ENCODE data around the gene B4GALT2. TPM values are rescaled to one million over a fixed set of nuclear protein-coding genes. Genes with fewer than 3 reads are reported as not detected.
A peak's percentile ranks its signal among the peaks of the same experiment; 100 is the strongest.

B4GALT2 gene
- total RNA-seq, 1 experiment from 2014 or later, result 31.5 TPM

- POLR2A ChIA-PET, result no interaction called here
- Histone ChIP-seq H3K9me3 (no peaks in the 10 kb centered on the region), H3K4me1 (peaks cover 5% of the 10 kb centered on the region), H3K27me3 (replicated peaks; ENCODE audit: control insufficient read depth, insufficient read depth, low read length) (no peaks in the 10 kb centered on the region), H3K4me3 (ENCODE audit: low read depth, low read length) (no peak overlapping the region), H3K36me3 (ENCODE audit: control insufficient read depth, insufficient read depth, low read length) (no peaks in the 10 kb centered on the region)
- Mint-ChIP-seq H3K9me3 (ENCODE audit: unreplicated experiment) (no peaks in the 10 kb centered on the region), H3K27ac (ENCODE audit: unreplicated experiment) (no peak overlapping the region), H3K4me3 (ENCODE audit: unreplicated experiment) (no peak overlapping the region), H3K4me1 (ENCODE audit: low read depth, unreplicated experiment) (no peaks in the 10 kb centered on the region), H3K27me3 (ENCODE audit: insufficient read depth, unreplicated experiment) (no peaks in the 10 kb centered on the region), H3K36me3 (ENCODE audit: insufficient read depth, unreplicated experiment) (no peaks in the 10 kb centered on the region)
- CTCF ChIA-PET, result interaction anchor here (1.3 kb wide), 2 partner anchors 15 to 167 kb away, joined by 3 to 10 read pairs; no protein-coding TSS in a partner anchor
- BruUV-seq (replicated peaks), result no TSS peak
- intact Hi-C loops (cut with micrococcal nuclease; ENCODE audit: unreplicated experiment), result no loop called here
- DNase-seq, result no peak
- TF ChIP-seq, protein P1, sequence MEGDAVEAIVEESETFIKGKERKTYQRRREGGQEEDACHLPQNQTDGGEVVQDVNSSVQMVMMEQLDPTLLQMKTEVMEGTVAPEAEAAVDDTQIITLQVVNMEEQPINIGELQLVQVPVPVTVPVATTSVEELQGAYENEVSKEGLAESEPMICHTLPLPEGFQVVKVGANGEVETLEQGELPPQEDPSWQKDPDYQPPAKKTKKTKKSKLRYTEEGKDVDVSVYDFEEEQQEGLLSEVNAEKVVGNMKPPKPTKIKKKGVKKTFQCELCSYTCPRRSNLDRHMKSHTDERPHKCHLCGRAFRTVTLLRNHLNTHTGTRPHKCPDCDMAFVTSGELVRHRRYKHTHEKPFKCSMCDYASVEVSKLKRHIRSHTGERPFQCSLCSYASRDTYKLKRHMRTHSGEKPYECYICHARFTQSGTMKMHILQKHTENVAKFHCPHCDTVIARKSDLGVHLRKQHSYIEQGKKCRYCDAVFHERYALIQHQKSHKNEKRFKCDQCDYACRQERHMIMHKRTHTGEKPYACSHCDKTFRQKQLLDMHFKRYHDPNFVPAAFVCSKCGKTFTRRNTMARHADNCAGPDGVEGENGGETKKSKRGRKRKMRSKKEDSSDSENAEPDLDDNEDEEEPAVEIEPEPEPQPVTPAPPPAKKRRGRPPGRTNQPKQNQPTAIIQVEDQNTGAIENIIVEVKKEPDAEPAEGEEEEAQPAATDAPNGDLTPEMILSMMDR (IDR thresholded peaks at IDR 0.05; ENCODE audit: insufficient read depth in 1 of 2, low read depth in 1 of 2, low read length in 1 of 2, severe bottlenecking in 1 of 2, unreplicated experiment in 1 of 2), result no peak
These were observed 48.1 kb upstream of the B4GALT2 start for GRCh38 chr1:43930949-43931275.

GRCh38 chr1:43931711-43932660, 47.0 kb upstream of the B4GALT2 start:
- BruUV-seq (replicated peaks), result no TSS peak
- no peak overlapping the region for H3K4me3 Mint-ChIP-seq (ENCODE audit: unreplicated experiment)

GRCh38 chr1:43932786-43933385, 46.1 kb upstream of the B4GALT2 start:
- H3K4me1 Mint-ChIP-seq (ENCODE audit: low read depth, unreplicated experiment), result no peaks in the 10 kb centered on the region
- H3K36me3 ChIP-seq (ENCODE audit: control insufficient read depth, insufficient read depth, low read length), result no peaks in the 10 kb centered on the region
- H3K27me3 ChIP-seq (replicated peaks; ENCODE audit: control insufficient read depth, insufficient read depth, low read length), result no peaks in the 10 kb centered on the region
- no peak for DNase-seq
- TF ChIP-seq, protein P1 (IDR thresholded peaks at IDR 0.05; ENCODE audit: insufficient read depth in 1 of 2, low read depth in 1 of 2, low read length in 1 of 2, severe bottlenecking in 1 of 2, unreplicated experiment in 1 of 2), result no peak
- H3K9me3 ChIP-seq, result no peaks in the 10 kb centered on the region
- peak overlapping the region; percentile 61 for H3K4me3 Mint-ChIP-seq (ENCODE audit: unreplicated experiment)
- peaks cover 9% of the 10 kb centered on the region for H3K4me1 ChIP-seq
- ChIA-PET CTCF (interaction anchor here (0.5 to 1.2 kb wide), 2 partner anchors 114 to 169 kb away, joined by 4 to 8 read pairs; no protein-coding TSS in a partner anchor), POLR2A (no interaction called here)
- intact Hi-C loops (cut with micrococcal nuclease; ENCODE audit: unreplicated experiment), result no loop called here
- no peaks in the 10 kb centered on the region for H3K36me3 Mint-ChIP-seq (ENCODE audit: insufficient read depth, unreplicated experiment)
- H3K27ac Mint-ChIP-seq (ENCODE audit: unreplicated experiment), result no peak overlapping the region
- H3K9me3 Mint-ChIP-seq (ENCODE audit: unreplicated experiment), result no peaks in the 10 kb centered on the region
- peak overlapping the region; percentile 37 for H3K4me3 ChIP-seq (ENCODE audit: low read depth, low read length)
- no TSS peak for BruUV-seq (replicated peaks)
- no peaks in the 10 kb centered on the region for H3K27me3 Mint-ChIP-seq (ENCODE audit: insufficient read depth, unreplicated experiment)

More at GRCh38 chr1:43931711-43932660, 47.0 kb upstream of the B4GALT2 start:
- no peaks in the 10 kb centered on the region for H3K9me3 Mint-ChIP-seq (ENCODE audit: unreplicated experiment)
- H3K36me3 ChIP-seq (ENCODE audit: control insufficient read depth, insufficient read depth, low read length), result no peaks in the 10 kb centered on the region
- no peaks in the 10 kb centered on the region for H3K36me3 Mint-ChIP-seq (ENCODE audit: insufficient read depth, unreplicated experiment)
- peaks cover 6% of the 10 kb centered on the region for H3K4me1 ChIP-seq
- no peaks in the 10 kb centered on the region for H3K27me3 ChIP-seq (replicated peaks; ENCODE audit: control insufficient read depth, insufficient read depth, low read length)
- H3K4me1 Mint-ChIP-seq (ENCODE audit: low read depth, unreplicated experiment), result no peaks in the 10 kb centered on the region
- intact Hi-C loops (cut with micrococcal nuclease; ENCODE audit: unreplicated experiment), result no loop called here
- DNase-seq, result no peak
- H3K4me3 ChIP-seq (ENCODE audit: low read depth, low read length), result no peak overlapping the region
- ChIA-PET CTCF (interaction anchor here (1.2 kb wide), 1 partner anchor 168 kb away, joined by 8 read pairs; no protein-coding TSS in a partner anchor), POLR2A (no interaction called here)
- H3K9me3 ChIP-seq, result no peaks in the 10 kb centered on the region
- H3K27me3 Mint-ChIP-seq (ENCODE audit: insufficient read depth, unreplicated experiment), result no peaks in the 10 kb centered on the region
- H3K27ac Mint-ChIP-seq (ENCODE audit: unreplicated experiment), result no peak overlapping the region
- TF ChIP-seq, protein P1 (IDR thresholded peaks at IDR 0.05; ENCODE audit: insufficient read depth in 1 of 2, low read depth in 1 of 2, low read length in 1 of 2, severe bottlenecking in 1 of 2, unreplicated experiment in 1 of 2), result no peak

All from Caco-2 (cell line).